Endothelial cell of umbilical vein (primary cell): Measurements from ENCODE around the gene IER5.

Experiments used
- POLR2A ChIP-seq: IDR thresholded peaks from 2 replicates; pipeline ENCODE4 v1.6.1; 2012; ENCODE audit warnings: low read depth, mild to moderate bottlenecking, control low read depth, low read length
- TF ChIP-seq, protein P1 (sequence below), 2 donors: IDR thresholded peaks; 1 replicate in 1 of 2; 2 replicates in 1 of 2; pipeline ENCODE4 v1.5.1; 2011; ENCODE audit warnings: low read length in 2 of 2, mild to moderate bottlenecking in 2 of 2, moderate library complexity in 2 of 2, control low read depth in 1 of 2, inconsistent platforms in 1 of 2, low read depth in 1 of 2; ENCODE audit not compliant: insufficient read depth in 1 of 2; ENCODE audit errors: extremely low read depth in 1 of 2

- no peak for TF ChIP-seq POLR2A
- TF ChIP-seq, protein P1, sequence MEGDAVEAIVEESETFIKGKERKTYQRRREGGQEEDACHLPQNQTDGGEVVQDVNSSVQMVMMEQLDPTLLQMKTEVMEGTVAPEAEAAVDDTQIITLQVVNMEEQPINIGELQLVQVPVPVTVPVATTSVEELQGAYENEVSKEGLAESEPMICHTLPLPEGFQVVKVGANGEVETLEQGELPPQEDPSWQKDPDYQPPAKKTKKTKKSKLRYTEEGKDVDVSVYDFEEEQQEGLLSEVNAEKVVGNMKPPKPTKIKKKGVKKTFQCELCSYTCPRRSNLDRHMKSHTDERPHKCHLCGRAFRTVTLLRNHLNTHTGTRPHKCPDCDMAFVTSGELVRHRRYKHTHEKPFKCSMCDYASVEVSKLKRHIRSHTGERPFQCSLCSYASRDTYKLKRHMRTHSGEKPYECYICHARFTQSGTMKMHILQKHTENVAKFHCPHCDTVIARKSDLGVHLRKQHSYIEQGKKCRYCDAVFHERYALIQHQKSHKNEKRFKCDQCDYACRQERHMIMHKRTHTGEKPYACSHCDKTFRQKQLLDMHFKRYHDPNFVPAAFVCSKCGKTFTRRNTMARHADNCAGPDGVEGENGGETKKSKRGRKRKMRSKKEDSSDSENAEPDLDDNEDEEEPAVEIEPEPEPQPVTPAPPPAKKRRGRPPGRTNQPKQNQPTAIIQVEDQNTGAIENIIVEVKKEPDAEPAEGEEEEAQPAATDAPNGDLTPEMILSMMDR (IDR thresholded peaks at IDR 0.05; ENCODE audit: extremely low read depth in 1 of 2, insufficient read depth in 1 of 2, low read depth in 1 of 2, low read length in 2 of 2) = no peak
Measured at GRCh38 chr1:181091309-181092040, 3.0 kb downstream of the IER5 start.
